HG03066 (cell line): Measurements from ENCODE around the gene TLX3.

Experiments
- ATAC-seq: cut with Tn5 transposase; IDR thresholded peaks from one replicate; pipeline ENCODE4 v1.9.1; 2021; ENCODE audit warnings: low read depth; ENCODE audit not compliant: unreplicated experiment

The TLX3 gene

GRCh38 chr5:171300358-171300757 lies 8.7 kb upstream of the TLX3 start:
- no peak for ATAC-seq

DNA sequence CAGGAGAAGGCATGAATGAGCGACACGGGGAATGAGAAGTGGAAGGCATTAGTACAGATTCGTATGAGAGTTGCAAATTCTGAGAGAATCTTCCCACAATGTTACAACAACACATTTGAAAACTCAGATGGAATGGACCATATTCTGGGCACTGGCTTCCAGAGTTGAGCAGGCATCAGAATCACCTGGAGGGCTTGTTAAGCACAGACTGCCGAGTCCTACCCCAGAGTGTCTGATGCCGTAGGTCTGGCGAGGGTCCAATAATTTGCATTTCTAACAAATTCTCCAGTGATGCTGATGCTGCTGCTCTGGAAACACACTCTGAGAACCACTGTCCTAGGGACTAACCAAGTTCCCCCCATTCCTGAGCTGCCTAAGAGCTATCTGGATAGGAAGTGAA lies 2.9 kb upstream of the TLX3 start:
- ATAC-seq: no peak

DNA sequence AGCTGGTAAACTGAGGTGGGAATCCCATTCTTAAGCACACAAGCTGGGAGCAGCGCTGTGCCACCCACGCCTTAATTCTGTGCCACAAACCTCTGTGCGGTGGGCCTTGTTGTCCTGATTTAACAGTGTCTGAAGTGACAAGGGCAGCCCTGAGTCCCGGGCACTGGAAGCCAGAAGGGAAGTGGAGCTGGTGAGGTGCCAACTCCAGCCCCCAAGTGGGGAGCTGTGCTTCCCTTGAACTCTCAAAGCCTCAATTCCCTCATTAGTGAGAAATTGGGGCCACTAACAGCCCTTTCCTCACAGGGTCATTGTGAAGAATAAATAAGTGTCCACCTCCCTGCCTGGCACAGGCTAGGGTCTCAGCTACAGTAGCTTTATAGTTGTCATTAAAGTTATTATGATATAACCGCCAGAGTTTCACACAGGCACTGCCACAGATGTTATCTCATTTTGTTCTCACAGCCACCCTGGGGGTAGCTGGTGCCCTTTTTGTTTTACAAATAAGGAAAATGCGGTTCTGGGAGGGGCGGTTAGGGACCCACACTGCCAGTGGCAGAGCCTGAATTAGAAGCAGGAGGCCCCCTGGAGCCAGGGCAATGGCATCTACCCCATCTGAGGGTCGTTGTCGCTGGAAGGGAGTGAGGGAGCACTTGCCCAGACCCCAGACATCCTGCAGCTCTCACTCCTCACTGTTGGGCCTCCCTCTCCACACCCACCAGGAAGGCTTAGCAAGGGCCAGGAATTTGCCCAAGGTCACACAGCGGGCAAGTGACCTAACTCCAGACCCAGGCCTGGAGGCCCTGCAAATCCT lies 2.1 kb upstream of the TLX3 start:
- ATAC-seq: no peak

GRCh38 chr5:171307789-171308452 lies 1.1 kb upstream of the TLX3 start:
- no peak for ATAC-seq

DNA sequence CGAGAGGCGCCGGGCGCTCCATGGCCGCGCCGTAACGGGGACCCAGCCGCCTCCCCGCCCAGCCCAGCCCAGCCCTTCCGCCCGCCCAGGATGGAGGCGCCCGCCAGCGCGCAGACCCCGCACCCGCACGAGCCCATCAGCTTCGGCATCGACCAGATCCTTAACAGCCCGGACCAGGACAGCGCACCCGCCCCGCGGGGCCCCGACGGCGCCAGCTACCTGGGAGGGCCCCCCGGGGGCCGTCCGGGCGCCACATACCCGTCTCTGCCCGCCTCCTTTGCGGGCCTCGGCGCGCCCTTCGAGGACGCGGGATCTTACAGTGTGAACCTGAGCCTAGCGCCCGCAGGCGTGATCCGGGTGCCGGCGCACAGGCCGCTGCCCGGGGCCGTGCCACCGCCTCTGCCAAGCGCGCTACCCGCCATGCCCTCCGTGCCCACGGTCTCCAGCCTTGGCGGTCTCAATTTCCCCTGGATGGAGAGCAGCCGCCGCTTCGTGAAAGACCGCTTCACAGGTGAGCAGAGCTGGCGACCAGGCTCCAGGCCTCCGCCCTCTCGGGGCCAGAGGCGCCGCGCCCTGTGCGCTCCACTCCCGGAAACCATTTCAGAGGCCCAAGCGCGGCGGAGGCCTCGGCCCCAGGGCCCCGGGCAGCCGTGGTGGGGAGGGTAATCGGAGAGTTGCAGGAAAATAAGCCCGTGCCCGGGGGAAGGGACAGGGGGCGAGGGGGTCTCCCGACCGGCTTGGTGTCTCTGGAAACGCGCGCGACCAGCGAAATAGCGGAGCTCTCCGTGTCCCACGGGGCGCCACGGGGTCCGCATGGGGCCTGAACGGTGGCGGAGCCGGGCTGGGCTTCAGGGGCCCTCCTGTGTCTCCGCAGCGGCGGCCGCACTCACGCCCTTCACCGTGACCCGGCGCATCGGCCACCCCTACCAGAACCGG lies 496 bp downstream of the TLX3 start:
- no peak for ATAC-seq

DNA sequence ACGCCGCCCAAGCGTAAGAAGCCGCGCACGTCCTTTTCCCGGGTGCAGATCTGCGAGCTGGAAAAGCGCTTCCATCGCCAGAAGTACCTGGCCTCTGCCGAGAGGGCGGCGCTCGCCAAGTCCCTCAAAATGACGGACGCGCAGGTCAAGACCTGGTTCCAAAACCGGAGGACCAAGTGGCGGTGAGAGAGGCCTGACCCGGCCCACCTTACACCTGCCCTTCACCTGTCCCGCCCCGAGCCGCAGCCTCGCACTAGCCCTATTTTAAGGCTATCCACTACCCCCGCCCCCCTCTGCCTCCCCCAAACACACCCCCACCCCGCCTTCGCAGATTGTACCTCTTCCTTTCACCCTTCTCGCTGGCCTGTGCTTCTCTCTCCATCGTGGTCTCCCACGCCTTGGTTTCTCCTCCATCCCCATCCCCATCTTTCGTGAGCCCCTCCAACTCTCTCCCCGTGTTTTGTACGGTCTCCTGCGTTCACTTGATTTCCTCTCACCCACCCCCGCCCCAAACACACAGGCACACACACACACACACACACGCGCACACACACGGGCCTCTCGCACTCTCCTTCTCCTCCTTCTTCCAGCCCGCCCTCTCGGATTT lies 1.3 kb downstream of the TLX3 start:
- no peak for ATAC-seq

- ATAC-seq: no peak
Observed at GRCh38 chr5:171310819-171311321, 1.8 kb downstream of the TLX3 start.

GRCh38 chr5:171311322-171312077 lies 2.5 kb downstream of the TLX3 start:
- no peak for ATAC-seq

DNA sequence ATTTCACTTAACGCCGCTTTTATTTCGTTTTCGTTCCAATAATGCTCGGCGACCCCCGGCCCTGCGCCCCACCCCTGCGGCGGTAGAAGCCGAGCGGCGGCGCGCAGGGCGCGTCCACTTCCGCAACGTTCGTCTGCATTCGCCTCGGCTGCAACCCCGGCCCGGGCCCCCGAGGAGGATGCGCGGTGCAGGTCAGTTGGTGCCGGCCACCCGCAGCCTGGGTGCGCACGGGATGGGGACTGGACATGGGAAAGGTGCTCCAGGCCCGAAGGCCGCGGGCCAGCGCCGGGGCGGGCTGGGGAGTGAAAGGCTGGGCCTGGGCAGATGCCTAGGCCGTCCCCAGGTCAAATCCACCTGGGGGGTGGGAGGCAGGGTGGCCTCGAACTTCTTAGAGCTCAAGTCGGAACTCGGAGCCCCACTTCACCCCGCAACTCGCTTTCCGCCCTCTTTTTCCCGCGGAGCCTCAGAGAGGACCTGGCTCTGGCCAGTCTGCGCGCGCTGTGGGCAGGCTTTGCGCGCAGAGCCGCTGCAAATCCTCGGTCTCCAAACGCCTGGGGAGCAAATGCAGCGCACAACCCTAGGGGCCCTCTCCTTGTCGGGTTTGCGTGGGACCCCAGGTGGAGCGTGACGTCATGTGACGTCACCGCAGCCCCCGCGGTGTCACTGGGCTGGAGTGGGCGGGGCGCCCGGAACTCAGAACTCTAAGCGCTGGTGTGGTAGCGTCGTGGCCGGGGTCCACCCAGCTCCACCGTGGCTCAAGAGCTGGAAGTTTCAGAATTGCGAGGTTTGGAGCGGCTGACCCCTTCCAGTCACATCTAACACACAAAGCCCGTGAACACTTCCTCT lies 3.3 kb downstream of the TLX3 start:
- no peak for ATAC-seq

- ATAC-seq: no peak
Observed at GRCh38 chr5:171313481-171314206, 4.6 kb downstream of the TLX3 start.

DNA sequence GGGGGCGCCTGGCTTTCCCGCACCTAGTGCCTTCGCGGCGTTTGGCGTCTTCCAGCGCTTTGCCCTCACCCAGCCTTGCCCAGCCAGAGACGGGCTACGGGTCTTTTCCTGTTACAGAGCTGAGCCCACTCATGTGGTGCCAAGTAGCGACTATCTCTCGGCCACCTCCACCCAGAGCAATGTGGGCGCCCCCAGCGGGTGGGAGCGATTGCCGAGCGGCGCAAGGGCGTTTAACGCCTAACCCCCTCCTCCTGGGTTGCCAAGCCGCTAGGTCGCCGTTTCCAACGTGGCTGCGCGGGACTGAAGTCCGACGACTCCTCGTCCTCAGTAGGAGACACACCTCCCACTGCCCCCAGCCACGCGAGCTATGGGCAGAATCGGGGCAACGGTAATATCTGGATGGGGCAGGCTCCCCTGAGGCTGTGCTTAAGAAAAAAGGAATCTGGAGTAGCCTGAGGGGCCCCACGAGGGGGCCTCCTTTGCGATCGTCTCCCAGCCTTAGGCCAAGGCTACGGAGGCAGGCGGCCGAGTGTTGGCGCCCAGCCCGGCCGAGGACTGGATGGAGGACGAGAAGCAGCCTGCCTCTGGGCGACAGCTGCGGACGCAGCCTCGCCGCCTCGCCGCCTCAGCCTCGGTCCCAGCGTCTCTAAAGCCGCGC lies 5.8 kb downstream of the TLX3 start:
- ATAC-seq: no peak

- no peak for ATAC-seq
Observed at GRCh38 chr5:171315386-171315891, 6.4 kb downstream of the TLX3 start.

DNA sequence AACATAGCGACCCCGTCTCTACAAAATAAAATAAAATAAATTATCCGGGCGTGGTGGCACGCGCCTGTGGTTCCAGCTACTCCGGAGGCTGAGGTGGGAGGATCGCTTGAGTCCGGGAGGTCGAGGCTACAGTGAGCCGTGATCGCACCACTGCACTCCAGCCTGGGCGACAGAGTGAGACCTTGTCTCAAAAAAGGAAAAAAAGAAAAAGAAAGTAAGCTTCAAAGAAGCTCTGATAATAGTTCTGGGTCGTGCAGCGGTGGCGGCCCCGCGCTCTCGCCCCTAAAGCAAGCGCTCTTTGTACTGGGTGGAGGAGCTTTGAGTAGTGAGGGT lies 6.8 kb downstream of the TLX3 start:
- no peak for ATAC-seq

GRCh38 chr5:171316258-171317121 lies 7.4 kb downstream of the TLX3 start:
- ATAC-seq: no peak

- ATAC-seq: no peak
Observed at GRCh38 chr5:171317230-171317629, 8.2 kb downstream of the TLX3 start.

DNA sequence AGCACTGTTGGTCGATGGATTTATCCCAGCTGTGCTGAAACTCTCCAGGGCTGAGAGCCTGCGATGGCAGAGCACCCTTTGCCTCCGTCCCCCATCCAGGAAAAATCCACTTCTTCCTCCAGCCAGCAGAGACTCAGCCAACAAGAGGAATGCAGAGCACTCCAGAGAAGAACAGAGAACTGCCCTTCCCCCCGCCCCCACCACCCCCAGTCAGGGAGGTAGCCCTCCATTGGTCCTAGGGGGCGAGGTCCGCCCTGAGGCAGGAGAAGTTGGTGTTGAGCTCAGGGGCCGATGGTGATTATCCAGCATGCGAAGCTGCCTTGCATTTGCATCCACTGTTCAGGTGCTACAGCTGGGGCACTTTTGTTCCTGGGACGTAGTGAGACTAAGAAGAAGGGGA lies 9.0 kb downstream of the TLX3 start:
- ATAC-seq: no peak

- no peak for ATAC-seq
Observed at GRCh38 chr5:171321447-171321846, 12.4 kb downstream of the TLX3 start.
